Loucy (cell line): ENCODE measurements around the gene PDS5B.

Experiments
- EZH2phosphoT487 ChIP-seq: fragments of 200-600 bp; IDR thresholded peaks from 2 replicates; pipeline ENCODE4 v1.6.1; 2018; ENCODE audit warnings: antibody characterized with exemption, mild to moderate bottlenecking, moderate library complexity, borderline replicate concordance
- TF ChIP-seq, protein P1 (sequence below): fragments of 200-600 bp; sonication (generic); conservative IDR thresholded peaks from 2 replicates; pipeline ENCODE4 v1.5.1; 2014; ENCODE audit warnings: mild to moderate bottlenecking, antibody characterized with exemption, low read length

DNA sequence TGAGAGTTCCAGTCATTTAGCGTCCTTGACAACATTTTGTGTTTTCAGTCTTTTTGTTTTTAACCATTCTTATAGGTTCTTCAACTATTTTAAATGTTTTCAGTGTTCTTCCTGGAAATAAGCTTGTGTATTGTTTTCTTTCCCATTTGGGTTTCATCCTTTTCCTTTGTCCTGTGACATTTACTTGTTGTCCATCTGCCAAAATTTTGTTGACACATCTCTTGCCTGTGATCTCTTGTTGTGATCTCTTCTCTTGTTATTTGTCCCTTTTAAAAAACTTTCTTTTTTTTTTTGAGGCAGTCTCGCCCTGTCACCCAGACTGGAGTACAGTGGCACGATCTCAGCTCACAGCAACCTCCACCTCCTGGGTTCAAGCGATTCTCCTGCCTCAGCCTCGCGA lies 96.5 kb downstream of the PDS5B start:
- TF ChIP-seq EZH2phosphoT487, result no peak
- TF ChIP-seq, protein P1, sequence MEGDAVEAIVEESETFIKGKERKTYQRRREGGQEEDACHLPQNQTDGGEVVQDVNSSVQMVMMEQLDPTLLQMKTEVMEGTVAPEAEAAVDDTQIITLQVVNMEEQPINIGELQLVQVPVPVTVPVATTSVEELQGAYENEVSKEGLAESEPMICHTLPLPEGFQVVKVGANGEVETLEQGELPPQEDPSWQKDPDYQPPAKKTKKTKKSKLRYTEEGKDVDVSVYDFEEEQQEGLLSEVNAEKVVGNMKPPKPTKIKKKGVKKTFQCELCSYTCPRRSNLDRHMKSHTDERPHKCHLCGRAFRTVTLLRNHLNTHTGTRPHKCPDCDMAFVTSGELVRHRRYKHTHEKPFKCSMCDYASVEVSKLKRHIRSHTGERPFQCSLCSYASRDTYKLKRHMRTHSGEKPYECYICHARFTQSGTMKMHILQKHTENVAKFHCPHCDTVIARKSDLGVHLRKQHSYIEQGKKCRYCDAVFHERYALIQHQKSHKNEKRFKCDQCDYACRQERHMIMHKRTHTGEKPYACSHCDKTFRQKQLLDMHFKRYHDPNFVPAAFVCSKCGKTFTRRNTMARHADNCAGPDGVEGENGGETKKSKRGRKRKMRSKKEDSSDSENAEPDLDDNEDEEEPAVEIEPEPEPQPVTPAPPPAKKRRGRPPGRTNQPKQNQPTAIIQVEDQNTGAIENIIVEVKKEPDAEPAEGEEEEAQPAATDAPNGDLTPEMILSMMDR, result no peak
